Gastroesophageal sphincter (tissue), 4 donors: ENCODE data around the gene MGAT4A. TPM values are rescaled to one million over a fixed set of nuclear protein-coding genes. Genes with fewer than 3 reads are reported as not detected.

Experiments used
- ATAC-seq: fragments of 150-250 bp; one replicate; pipeline ENCODE4 v1.9.1; 2016; ENCODE audit warnings: mild to moderate bottlenecking, moderate library complexity
- H3K27ac ChIP-seq, 4 donors: fragments of 200-600 bp; sonication (generic) in 3 of 4; 1 replicate in 3 of 4; 2 replicates in 1 of 4; pipeline ENCODE4 v1.5.1; 2016 to 2019
- H3K27me3 ChIP-seq: fragments of 200-600 bp; sonication (generic); one replicate; pipeline ENCODE4 v1.5.1; 2019
- H3K36me3 ChIP-seq, 2 donors: fragments of 200-600 bp; sonication (generic); one replicate each; pipeline ENCODE4 v1.5.1; 2019; ENCODE audit warnings: control low read depth in 1 of 2
- H3K4me1 ChIP-seq, 3 donors: fragments of 200-600 bp; sonication (generic); 1 replicate in 2 of 3; 2 replicates in 1 of 3; pipeline ENCODE4 v1.5.1; 2016 to 2019; ENCODE audit warnings: control low read depth in 2 of 3
- H3K4me3 ChIP-seq, 2 donors: fragments of 200-600 bp; sonication (generic); one replicate each; pipeline ENCODE4 v1.5.1; 2019; ENCODE audit warnings: mild to moderate bottlenecking in 1 of 2, moderate library complexity in 1 of 2
- H3K9me3 ChIP-seq, 3 donors: fragments of 200-600 bp; sonication (generic); one replicate each; pipeline ENCODE4 v1.5.1; 2017 to 2019; ENCODE audit warnings: control low read depth in 2 of 3
- CTCF ChIP-seq, 4 experiments: fragments of 200-600 bp in 2 of 4; fragments of 450-650 bp in 2 of 4; sonication (generic) in 1 of 4; IDR thresholded peaks; one replicate each; pipeline ENCODE4 v1.5.1; 2017 to 2019; ENCODE audit warnings: antibody characterized with exemption in 4 of 4, mild to moderate bottlenecking in 2 of 4, moderate library complexity in 2 of 4
- EP300 ChIP-seq: sonication (generic); formaldehyde crosslinking; IDR thresholded peaks from one replicate; pipeline ENCODE4 v1.6.1; 2017; ENCODE audit warnings: antibody characterized with exemption, mild to moderate bottlenecking
- POLR2A ChIP-seq, 2 donors: fragments of 450-650 bp; IDR thresholded peaks; one replicate each; pipeline ENCODE4 v1.6.1; 2017; ENCODE audit warnings: antibody characterized with exemption in 2 of 2, mild to moderate bottlenecking in 2 of 2, moderate library complexity in 1 of 2
- POLR2AphosphoS5 ChIP-seq: sonication (generic); formaldehyde crosslinking; IDR thresholded peaks from one replicate; pipeline ENCODE4 v1.6.1; 2017; ENCODE audit warnings: antibody characterized with exemption
- WGBS, 2 donors: methylation state at CpG; one replicate each; pipeline ENCODE4 v1.1.5; 2018; ENCODE audit warnings: low coverage in 1 of 2; 5-methylcytosine and 5-hydroxymethylcytosine counted together
- total RNA-seq, 4 donors: library from RNA; depleted of rRNA; stranded (reverse); fragments of >200 nt; gene quantifications; one replicate each; pipeline ENCODE4 v1.1.0, GENCODE V29; 2016

The MGAT4A gene
- total RNA-seq, 4 donors from 2014 or later: 12.7 to 33.0 (median 21.2) TPM

GRCh38 chr2:98654699-98655495, 76.0 kb downstream of the MGAT4A start:
- Histone ChIP-seq H3K4me3 (no peak overlapping the region), H3K9me3 (no peaks in the 10 kb centered on the region), H3K36me3 (no peaks in the 10 kb centered on the region), H3K27me3 (no peaks in the 10 kb centered on the region), H3K4me1 (no peaks in the 10 kb centered on the region), H3K27ac (no peak overlapping the region)
- TF ChIP-seq EP300 (no peak), POLR2AphosphoS5 (no peak), CTCF (IDR thresholded peaks at IDR 0.05) (no peak), POLR2A (IDR thresholded peaks at IDR 0.05) (no peak)
- WGBS, 2 donors: 72 to 78% methylated on average over 3 of the region's 3 CpGs
- ATAC-seq: no peak

GRCh38 chr2:98650998-98651397, 79.9 kb downstream of the MGAT4A start:
- Histone ChIP-seq H3K27ac (no peak overlapping the region), H3K27me3 (no peaks in the 10 kb centered on the region), H3K36me3 (peaks cover 0 to 26% of the 10 kb centered on the region in 2 donors), H3K4me3 (no peak overlapping the region), H3K4me1 (peaks cover 0 to 6% (median 0%) of the 10 kb centered on the region in 3 donors), H3K9me3 (no peaks in the 10 kb centered on the region)
- 79 to 88% methylated on average over 1 of the region's 1 CpG for WGBS, 2 donors
- ATAC-seq: no peak
- no peak for TF ChIP-seq POLR2AphosphoS5
- TF ChIP-seq CTCF (IDR thresholded peaks at IDR 0.05): no peak
- no peak for TF ChIP-seq EP300
- TF ChIP-seq POLR2A (IDR thresholded peaks at IDR 0.05): no peak

- no peaks in the 10 kb centered on the region for H3K9me3 ChIP-seq
- H3K4me3 ChIP-seq: no peak overlapping the region
- H3K4me1 ChIP-seq: peaks cover 0 to 6% (median 0%) of the 10 kb centered on the region in 3 donors
- H3K27ac ChIP-seq: no peak overlapping the region
- no peaks in the 10 kb centered on the region for H3K27me3 ChIP-seq
- ATAC-seq: no peak
- whole genome bisulfite sequencing, 2 donors: 80 to 100% methylated on average over 1 of the region's 1 CpG
- TF ChIP-seq POLR2A (IDR thresholded peaks at IDR 0.05) (no peak), CTCF (IDR thresholded peaks at IDR 0.05) (no peak), POLR2AphosphoS5 (no peak), EP300 (no peak)
- peaks cover 0 to 26% of the 10 kb centered on the region in 2 donors for H3K36me3 ChIP-seq
Measured at GRCh38 chr2:98649992-98650375, 80.9 kb downstream of the MGAT4A start.

- 19% methylated on average over 4 of the region's 4 CpGs; no CpG with 5 or more reads in 1 of the 2 donors for WGBS, 2 donors
- H3K27ac ChIP-seq: no peak overlapping the region
- TF ChIP-seq POLR2AphosphoS5 (no peak), CTCF (IDR thresholded peaks at IDR 0.05) (peak; percentile 95 to 99 (median 97)), POLR2A (IDR thresholded peaks at IDR 0.05) (no peak)
- peaks cover 0 to 6% (median 0%) of the 10 kb centered on the region in 3 donors for H3K4me1 ChIP-seq
- H3K9me3 ChIP-seq: no peaks in the 10 kb centered on the region
- no peaks in the 10 kb centered on the region for H3K27me3 ChIP-seq
- peaks cover 0 to 26% of the 10 kb centered on the region in 2 donors for H3K36me3 ChIP-seq
- ATAC-seq: peak; percentile 70
- no peak overlapping the region for H3K4me3 ChIP-seq
Measured at GRCh38 chr2:98649135-98649991, 81.6 kb downstream of the MGAT4A start.
